ENCODE measurements around the gene EGR2. TPM values are rescaled to one million over a fixed set of nuclear protein-coding genes. Genes with fewer than 3 reads are reported as not detected.

Gene EGR2
- total RNA-seq, 4 donors from 2014 or later, result 0.82 to 1.3 TPM; not detected in 2

DNA sequence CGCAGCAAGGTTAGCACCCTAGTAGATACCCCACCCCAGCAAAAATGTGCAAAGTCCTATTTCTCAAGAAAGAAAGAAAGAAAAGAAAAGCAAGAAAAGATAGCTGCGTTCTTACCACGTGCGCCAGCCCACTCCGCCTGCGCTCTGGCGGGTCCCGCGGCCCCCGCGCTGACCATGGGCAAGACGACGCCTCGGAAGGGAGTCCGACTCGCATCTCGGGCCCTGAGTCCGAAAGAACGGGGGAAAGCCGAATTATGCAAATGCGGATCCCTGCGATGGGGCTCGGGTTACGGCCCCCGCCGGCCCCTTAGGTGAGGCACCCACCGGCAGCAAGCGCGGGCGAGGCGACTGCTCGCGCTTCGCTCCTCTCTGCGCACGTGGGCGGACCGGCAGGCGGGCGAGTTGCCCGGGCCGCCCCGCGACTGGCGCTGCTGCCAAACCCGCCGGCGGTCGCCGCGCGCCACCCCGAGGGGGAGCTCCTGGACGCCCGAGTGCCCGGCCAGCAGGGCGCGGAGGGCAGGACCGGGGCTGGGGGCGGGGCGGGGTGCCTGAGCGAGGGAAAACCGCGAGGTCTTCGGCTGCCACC is 2.4 kb upstream of the EGR2 start:
- peaks cover 56% of the 10 kb centered on the region for H3K27me3 ChIP-seq
- H3K36me3 ChIP-seq, result no peaks in the 10 kb centered on the region
- DNase-seq, result peak; percentile 26
- H3K27ac ChIP-seq, result no peak overlapping the region
- intact Hi-C loops (cut with DNase I; ENCODE audit: low total_unique reads) (loop anchor here (5.0 to 10.0 kb wide), 2 partner anchors 224 to 381 kb away; no protein-coding TSS in a partner anchor), in situ Hi-C loops (cut with MboI; ENCODE audit: low pct_ligation_motif_present in 1 of 4, low pct_unique_long_range_greater_than_20kb in 1 of 4, low sequenced_read_pairs in 3 of 4) (loop anchor here in 3 of 4 donors (10.0 to 25.0 kb wide), 2 partner anchors 224 to 344 kb away; no protein-coding TSS in a partner anchor)
- H3K4me3 ChIP-seq, result peak overlapping the region in 3 of 4 donors; percentile 77 to 87 (median 81)
- H3K4me1 ChIP-seq, result peaks cover 8 to 35% (median 31%) of the 10 kb centered on the region in 4 donors
- TF ChIP-seq POLR2AphosphoS5 (IDR thresholded peaks at IDR 0.05) (no peak), EP300 (IDR thresholded peaks at IDR 0.05; ENCODE audit: low read depth) (no peak), POLR2A (IDR thresholded peaks at IDR 0.05) (no peak)
- TF ChIP-seq, protein P1, sequence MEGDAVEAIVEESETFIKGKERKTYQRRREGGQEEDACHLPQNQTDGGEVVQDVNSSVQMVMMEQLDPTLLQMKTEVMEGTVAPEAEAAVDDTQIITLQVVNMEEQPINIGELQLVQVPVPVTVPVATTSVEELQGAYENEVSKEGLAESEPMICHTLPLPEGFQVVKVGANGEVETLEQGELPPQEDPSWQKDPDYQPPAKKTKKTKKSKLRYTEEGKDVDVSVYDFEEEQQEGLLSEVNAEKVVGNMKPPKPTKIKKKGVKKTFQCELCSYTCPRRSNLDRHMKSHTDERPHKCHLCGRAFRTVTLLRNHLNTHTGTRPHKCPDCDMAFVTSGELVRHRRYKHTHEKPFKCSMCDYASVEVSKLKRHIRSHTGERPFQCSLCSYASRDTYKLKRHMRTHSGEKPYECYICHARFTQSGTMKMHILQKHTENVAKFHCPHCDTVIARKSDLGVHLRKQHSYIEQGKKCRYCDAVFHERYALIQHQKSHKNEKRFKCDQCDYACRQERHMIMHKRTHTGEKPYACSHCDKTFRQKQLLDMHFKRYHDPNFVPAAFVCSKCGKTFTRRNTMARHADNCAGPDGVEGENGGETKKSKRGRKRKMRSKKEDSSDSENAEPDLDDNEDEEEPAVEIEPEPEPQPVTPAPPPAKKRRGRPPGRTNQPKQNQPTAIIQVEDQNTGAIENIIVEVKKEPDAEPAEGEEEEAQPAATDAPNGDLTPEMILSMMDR (IDR thresholded peaks at IDR 0.05), result no peak
- WGBS, 2 donors (ENCODE audit: low coverage in 1 of 2), result 18 to 26% methylated on average over 4 to 26 of the region's 65 CpGs
- H3K9me3 ChIP-seq, result no peaks in the 10 kb centered on the region

DNA sequence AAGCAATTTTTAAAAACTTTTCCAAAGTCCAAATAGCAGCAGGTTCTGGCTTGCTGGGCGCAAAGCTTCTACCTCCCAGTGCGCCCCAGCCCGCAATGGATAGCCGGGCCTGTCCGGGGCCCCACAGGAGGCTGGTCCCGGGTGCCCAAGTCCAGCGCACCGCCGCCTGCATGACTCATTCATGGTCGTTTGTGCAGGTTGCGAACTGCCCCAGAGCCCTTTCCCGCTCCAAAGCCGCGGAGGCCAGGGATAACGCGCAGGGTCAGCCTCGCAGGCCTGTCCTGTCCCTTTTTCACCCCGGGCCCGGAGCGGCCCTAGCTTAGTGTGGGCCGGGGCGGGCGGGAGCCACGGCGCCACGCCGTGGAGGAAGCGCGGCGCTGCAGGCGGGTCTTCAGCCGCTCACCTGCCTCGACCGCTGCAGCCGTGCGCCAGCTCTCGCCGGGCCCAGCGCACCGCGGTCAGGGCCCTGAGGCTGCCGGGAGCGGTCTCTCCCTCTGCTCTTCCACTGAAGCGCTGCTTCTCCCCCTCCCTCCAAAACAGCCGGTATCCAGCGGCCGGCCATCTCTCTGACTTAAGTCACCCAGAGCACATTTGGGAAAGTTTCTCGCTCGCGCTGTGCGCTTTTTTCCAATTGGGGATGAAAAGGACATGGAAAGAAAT is 1.7 kb upstream of the EGR2 start:
- intact Hi-C loops (cut with DNase I; ENCODE audit: low total_unique reads), result loop anchor here (5.0 to 10.0 kb wide), 2 partner anchors 223 to 381 kb away; no protein-coding TSS in a partner anchor
- 3 to 4% methylated on average over 4 to 41 of the region's 51 CpGs for WGBS, 2 donors (ENCODE audit: low coverage in 1 of 2)
- H3K27me3 ChIP-seq, result peaks cover 56% of the 10 kb centered on the region

DNA sequence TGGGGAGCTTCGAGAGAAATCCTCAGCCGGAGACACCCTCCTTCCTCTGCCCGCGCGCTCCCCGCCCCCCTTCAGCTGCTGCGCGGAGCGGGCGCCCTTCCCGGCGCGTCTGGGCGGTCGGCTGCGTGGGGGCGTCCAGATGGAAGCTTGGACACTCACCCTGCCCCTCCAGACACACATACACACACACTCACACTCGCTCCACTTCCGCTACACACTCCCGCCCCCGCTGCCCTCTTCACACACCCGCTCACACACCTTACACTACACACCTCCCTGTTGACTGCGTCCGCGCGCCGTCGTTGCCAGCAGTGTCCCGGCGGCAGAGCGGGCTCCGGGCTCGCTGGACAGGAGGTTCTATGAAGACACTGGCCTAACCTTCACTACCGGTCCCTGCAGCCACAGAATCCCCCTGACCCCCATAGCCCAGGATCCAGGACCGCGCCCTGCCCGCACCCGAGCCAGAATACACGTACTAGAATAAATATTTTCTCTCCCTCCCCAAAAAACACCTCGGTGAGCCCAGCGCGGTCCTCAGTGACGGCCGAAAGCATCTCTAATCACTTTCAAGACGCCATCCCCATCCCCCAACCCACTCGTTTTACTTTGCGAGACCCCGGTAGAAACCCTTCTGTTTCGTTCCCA is 1.1 kb upstream of the EGR2 start:
- in situ Hi-C loops (cut with MboI; ENCODE audit: low pct_ligation_motif_present in 1 of 4, low pct_unique_long_range_greater_than_20kb in 1 of 4, low sequenced_read_pairs in 3 of 4), result loop anchor here in 3 of 4 donors (10.0 to 25.0 kb wide), 2 partner anchors 222 to 345 kb away; no protein-coding TSS in a partner anchor

More for the DNA sequence above, 1.7 kb upstream of the EGR2 start:
- Histone ChIP-seq H3K36me3 (no peaks in the 10 kb centered on the region), H3K4me3 (peak overlapping the region; percentile 77 to 87 (median 80)), H3K4me1 (peaks cover 8 to 35% (median 31%) of the 10 kb centered on the region in 4 donors), H3K9me3 (no peaks in the 10 kb centered on the region), H3K27ac (peak overlapping the region; percentile 82 to 94 (median 90))
- in situ Hi-C loops (cut with MboI; ENCODE audit: low pct_ligation_motif_present in 1 of 4, low pct_unique_long_range_greater_than_20kb in 1 of 4, low sequenced_read_pairs in 3 of 4), result loop anchor here in 3 of 4 donors (10.0 to 25.0 kb wide), 2 partner anchors 223 to 344 kb away; no protein-coding TSS in a partner anchor
- TF ChIP-seq EP300 (IDR thresholded peaks at IDR 0.05; ENCODE audit: low read depth), result no peak
- TF ChIP-seq POLR2A (IDR thresholded peaks at IDR 0.05), result no peak
- TF ChIP-seq, protein P1 (IDR thresholded peaks at IDR 0.05), result peak; percentile 57 to 89 (median 81)
- DNase-seq, result peak; percentile 75

More for the DNA sequence above, 1.1 kb upstream of the EGR2 start:
- Histone ChIP-seq H3K4me1 (peaks cover 8 to 35% (median 31%) of the 10 kb centered on the region in 4 donors), H3K4me3 (peak overlapping the region; percentile 77 to 87 (median 80)), H3K36me3 (no peaks in the 10 kb centered on the region), H3K9me3 (no peaks in the 10 kb centered on the region), H3K27ac (peak overlapping the region; percentile 82 to 94 (median 90)), H3K27me3 (peaks cover 56% of the 10 kb centered on the region)
- WGBS, 2 donors (ENCODE audit: low coverage in 1 of 2), result 0 to 1% methylated on average over 8 to 48 of the region's 49 CpGs
- TF ChIP-seq EP300 (IDR thresholded peaks at IDR 0.05; ENCODE audit: low read depth) (no peak), POLR2A (IDR thresholded peaks at IDR 0.05) (no peak), POLR2AphosphoS5 (IDR thresholded peaks at IDR 0.05) (no peak)
- TF ChIP-seq, protein P1 (IDR thresholded peaks at IDR 0.05), result no peak
- intact Hi-C loops (cut with DNase I; ENCODE audit: low total_unique reads), result loop anchor here (5.0 to 10.0 kb wide), 2 partner anchors 222 to 380 kb away; no protein-coding TSS in a partner anchor
- peak; percentile 58 for DNase-seq
